DOHH2 (cell line): Measurements from ENCODE around the gene ADD3.

Experiments
- H3F3A ChIP-seq: fragments of 200-600 bp; sonication (generic), shearing (Covaris generic); 2 replicates; pipeline ENCODE4 v1.6.0; 2016; ENCODE audit warnings: antibody characterized with exemption, mild to moderate bottlenecking; ENCODE audit not compliant: control insufficient read depth, insufficient read depth
- H3K27ac ChIP-seq: fragments of 200-600 bp; sonication (generic); 2 replicates; pipeline ENCODE4 v1.5.1; 2014; ENCODE audit warnings: low read depth, mild to moderate bottlenecking, low read length, moderate library complexity
- H3K27me3 ChIP-seq: fragments of 200-600 bp; sonication (generic); 2 replicates; pipeline ENCODE4 v1.6.1; 2014; ENCODE audit warnings: mild to moderate bottlenecking, low read length, mixed read lengths; ENCODE audit not compliant: control insufficient read depth
- H3K36me3 ChIP-seq: fragments of 200-600 bp; sonication (generic); 2 replicates; pipeline ENCODE4 v1.6.1; 2014; ENCODE audit warnings: mild to moderate bottlenecking, low read length, moderate library complexity, mixed read lengths; ENCODE audit not compliant: control insufficient read depth
- H3K4me1 ChIP-seq: fragments of 200-600 bp; sonication (generic); 2 replicates; pipeline ENCODE4 v1.6.1; 2014; ENCODE audit warnings: mild to moderate bottlenecking, low read length, mixed read lengths; ENCODE audit not compliant: control insufficient read depth
- H3K4me2 ChIP-seq: fragments of 200-600 bp; sonication (generic); 2 replicates; pipeline ENCODE4 v1.6.0; 2014; ENCODE audit warnings: mild to moderate bottlenecking, low read length, moderate library complexity
- H3K4me3 ChIP-seq: fragments of 200-600 bp; sonication (generic); 2 replicates; pipeline ENCODE4 v1.5.1; 2014; ENCODE audit warnings: mild to moderate bottlenecking, low read length, mixed read lengths
- H3K79me2 ChIP-seq: fragments of 200-600 bp; sonication (generic); 2 replicates; pipeline ENCODE4 v1.6.1; 2014; ENCODE audit warnings: mild to moderate bottlenecking, low read length, mixed read lengths; ENCODE audit not compliant: control insufficient read depth
- H3K9me2 ChIP-seq: fragments of 200-600 bp; sonication (generic); replicated peaks from 2 replicates; pipeline ENCODE4 v1.6.1; 2014; ENCODE audit warnings: mild to moderate bottlenecking, low read length, mixed read lengths; ENCODE audit not compliant: control insufficient read depth
- H3K9me3 ChIP-seq: fragments of 200-600 bp; sonication (generic); 2 replicates; pipeline ENCODE4 v1.6.1; 2014; ENCODE audit warnings: antibody characterized with exemption, low read length, mixed read lengths; ENCODE audit not compliant: control insufficient read depth, insufficient read depth
- H4K20me1 ChIP-seq: fragments of 200-600 bp; sonication (generic); 2 replicates; pipeline ENCODE4 v1.6.0; 2014; ENCODE audit warnings: low read depth, mild to moderate bottlenecking, antibody characterized with exemption, low read length, moderate library complexity; ENCODE audit not compliant: control insufficient read depth, insufficient read depth
- EZH2phosphoT487 ChIP-seq: fragments of 200-600 bp; sonication (generic); IDR thresholded peaks from 2 replicates; pipeline ENCODE4 v1.6.1; 2017; ENCODE audit warnings: borderline replicate concordance, mild to moderate bottlenecking, antibody characterized with exemption, low read length, moderate library complexity, mixed read lengths
- TF ChIP-seq, protein P1 (sequence below): fragments of 200-600 bp; sonication (generic); IDR thresholded peaks from one replicate; pipeline ENCODE4 v1.5.1; 2014; ENCODE audit warnings: antibody characterized with exemption, mild to moderate bottlenecking, low read depth, low read length; ENCODE audit not compliant: poor library complexity, severe bottlenecking

Gene ADD3

DNA sequence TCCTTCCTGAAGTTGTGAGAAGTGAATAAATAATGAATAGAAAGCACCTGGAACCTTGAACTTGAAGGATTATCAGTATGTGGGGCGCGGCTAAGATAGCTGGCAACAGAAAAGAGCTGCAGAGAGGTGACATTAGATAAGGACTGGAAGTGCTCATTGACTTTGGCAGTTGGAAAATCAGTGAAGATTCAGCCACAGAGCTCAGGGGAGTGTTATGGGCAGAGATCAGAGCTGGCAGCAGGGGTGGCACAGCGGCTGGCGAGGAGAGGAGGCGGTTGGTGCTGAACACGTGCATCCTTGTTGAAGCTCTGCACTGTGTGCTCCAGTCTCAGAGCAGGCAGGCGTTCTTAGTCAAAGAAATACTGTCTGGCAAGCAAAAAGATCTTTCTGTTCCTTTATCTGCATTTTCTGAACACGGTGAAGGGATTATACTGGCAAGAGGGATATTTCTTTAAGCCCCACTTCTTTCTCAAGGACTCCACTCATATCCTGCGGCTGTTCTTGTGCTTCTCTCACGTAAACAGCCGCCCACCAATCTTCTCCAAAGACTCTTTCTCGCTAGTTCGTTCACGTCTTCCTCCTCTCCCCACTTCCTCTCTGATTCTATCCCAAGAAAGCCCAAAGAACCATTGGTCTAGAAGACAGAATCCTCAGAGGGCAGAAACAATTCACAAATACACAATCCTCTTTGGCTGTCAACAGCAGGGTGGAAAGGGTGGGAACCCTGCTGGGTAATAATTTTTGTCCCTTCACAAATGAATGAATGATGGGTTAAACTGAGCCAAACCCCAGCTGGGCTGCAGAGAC, 38.6 kb upstream of the ADD3 start:
- TF ChIP-seq, protein P1, sequence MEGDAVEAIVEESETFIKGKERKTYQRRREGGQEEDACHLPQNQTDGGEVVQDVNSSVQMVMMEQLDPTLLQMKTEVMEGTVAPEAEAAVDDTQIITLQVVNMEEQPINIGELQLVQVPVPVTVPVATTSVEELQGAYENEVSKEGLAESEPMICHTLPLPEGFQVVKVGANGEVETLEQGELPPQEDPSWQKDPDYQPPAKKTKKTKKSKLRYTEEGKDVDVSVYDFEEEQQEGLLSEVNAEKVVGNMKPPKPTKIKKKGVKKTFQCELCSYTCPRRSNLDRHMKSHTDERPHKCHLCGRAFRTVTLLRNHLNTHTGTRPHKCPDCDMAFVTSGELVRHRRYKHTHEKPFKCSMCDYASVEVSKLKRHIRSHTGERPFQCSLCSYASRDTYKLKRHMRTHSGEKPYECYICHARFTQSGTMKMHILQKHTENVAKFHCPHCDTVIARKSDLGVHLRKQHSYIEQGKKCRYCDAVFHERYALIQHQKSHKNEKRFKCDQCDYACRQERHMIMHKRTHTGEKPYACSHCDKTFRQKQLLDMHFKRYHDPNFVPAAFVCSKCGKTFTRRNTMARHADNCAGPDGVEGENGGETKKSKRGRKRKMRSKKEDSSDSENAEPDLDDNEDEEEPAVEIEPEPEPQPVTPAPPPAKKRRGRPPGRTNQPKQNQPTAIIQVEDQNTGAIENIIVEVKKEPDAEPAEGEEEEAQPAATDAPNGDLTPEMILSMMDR = no peak
- TF ChIP-seq EZH2phosphoT487 = no peak
- Histone ChIP-seq H3K4me1 (no peaks in the 10 kb centered on the region), H3K79me2 (no peaks in the 10 kb centered on the region), H3K9me2 (no peaks in the 10 kb centered on the region), H4K20me1 (no peaks in the 10 kb centered on the region), H3K4me2 (no peak overlapping the region), H3F3A (no peaks in the 10 kb centered on the region), H3K9me3 (no peaks in the 10 kb centered on the region), H3K27me3 (peaks cover 8% of the 10 kb centered on the region; the same call in 1 of the 2 replicates), H3K4me3 (no peak overlapping the region), H3K27ac (no peak overlapping the region), H3K36me3 (no peaks in the 10 kb centered on the region)

DNA sequence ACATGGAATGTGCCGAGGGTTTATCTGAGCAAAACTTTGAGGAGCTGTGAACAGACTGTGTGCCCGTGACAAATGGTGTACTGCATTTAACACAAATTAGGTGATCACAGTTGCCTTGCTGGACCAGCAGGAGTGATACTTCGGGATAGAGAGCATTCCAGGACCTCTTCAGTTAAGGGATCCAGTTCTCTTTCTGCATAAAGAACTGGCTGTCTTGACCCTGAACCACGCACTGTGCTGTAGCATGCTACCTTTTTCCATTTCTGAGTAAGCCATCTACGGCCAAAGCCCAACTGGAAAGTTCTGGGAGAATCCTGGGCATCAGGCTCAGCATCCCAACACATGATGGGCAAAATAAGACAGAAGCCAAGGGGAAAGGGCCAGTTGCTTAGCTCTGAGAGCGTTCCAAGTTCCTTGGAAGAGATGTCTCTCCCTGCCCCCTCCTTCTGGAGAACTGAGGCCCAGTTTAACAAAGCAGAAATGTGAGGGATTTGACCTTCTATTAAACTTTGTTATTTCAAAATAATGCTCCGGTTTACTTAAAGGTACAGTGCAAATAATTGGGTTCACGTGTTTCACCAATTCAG, 37.9 kb upstream of the ADD3 start:
- Histone ChIP-seq H3F3A (no peaks in the 10 kb centered on the region), H3K4me3 (no peak overlapping the region), H3K9me3 (no peaks in the 10 kb centered on the region), H3K4me1 (no peaks in the 10 kb centered on the region), H3K36me3 (no peaks in the 10 kb centered on the region), H3K27ac (no peak overlapping the region), H3K9me2 (no peaks in the 10 kb centered on the region), H3K79me2 (no peaks in the 10 kb centered on the region), H3K27me3 (peaks cover 8% of the 10 kb centered on the region; the same call in 1 of the 2 replicates), H3K4me2 (no peak overlapping the region), H4K20me1 (no peaks in the 10 kb centered on the region)
- TF ChIP-seq, protein P1 = no peak
- no peak for TF ChIP-seq EZH2phosphoT487

DNA sequence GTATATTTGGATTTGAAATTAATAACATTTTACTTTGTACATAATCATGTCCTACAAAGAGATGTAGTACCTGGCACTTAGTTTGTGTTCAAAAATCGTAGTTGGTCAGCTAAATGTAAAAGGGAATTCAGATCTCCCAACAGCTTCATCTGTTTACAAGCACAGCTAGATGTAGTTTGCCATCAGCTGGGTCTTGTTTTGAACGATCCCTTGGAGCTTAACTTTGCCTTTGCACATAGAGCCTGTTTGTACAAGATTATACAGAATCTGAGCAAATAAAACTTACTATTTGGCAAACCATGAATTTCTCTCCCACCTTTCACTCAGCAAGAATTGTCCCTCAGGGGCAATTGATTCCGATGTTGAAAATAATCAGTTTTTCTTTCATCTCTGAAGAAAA, 36.1 kb upstream of the ADD3 start:
- H3K27me3 ChIP-seq = peaks cover 8% of the 10 kb centered on the region; the same call in 1 of the 2 replicates
- H3K4me2 ChIP-seq = no peak overlapping the region
- H3K36me3 ChIP-seq = no peaks in the 10 kb centered on the region
- no peak overlapping the region for H3K4me3 ChIP-seq
- H3K79me2 ChIP-seq = no peaks in the 10 kb centered on the region
- no peak overlapping the region for H3K27ac ChIP-seq
- H3K9me2 ChIP-seq = no peaks in the 10 kb centered on the region
- H3F3A ChIP-seq = no peaks in the 10 kb centered on the region
- no peaks in the 10 kb centered on the region for H3K9me3 ChIP-seq
- H3K4me1 ChIP-seq = no peaks in the 10 kb centered on the region
- TF ChIP-seq, protein P1 = no peak
- no peak for TF ChIP-seq EZH2phosphoT487
- no peaks in the 10 kb centered on the region for H4K20me1 ChIP-seq
